Activated T-helper 2 cell treated with anti-CD3 and anti-CD28 coated beads, Interferon-gamma antibody, Interleukin-2, Interleukin-4, amounts not matched to agents 10 μg/mL and 5 μg/mL and 100 μg/mL, durations not matched to agents 14 hours and 24 hours and 36 hours (primary cell): ENCODE measurements around the gene NR6A1. TPM values are rescaled to one million over a fixed set of nuclear protein-coding genes. Genes with fewer than 3 reads are reported as not detected.
"Not testable (repeated sequence)": the region's sequence is repeated elsewhere in the genome, so short reads cannot be mapped to it uniquely, and the experiment has no call there.

ENCODE experiments used
- DNase-seq: peaks from one replicate; pipeline ENCODE4 v3.0.0; 2021; ENCODE audit warnings: low spot score
- H3K27ac Mint-ChIP-seq: one replicate; pipeline ENCODE4 v1.8.0; 2021; ENCODE audit warnings: mixed read lengths
- H3K27me3 Mint-ChIP-seq: one replicate; pipeline ENCODE4 v1.8.0; 2021; ENCODE audit warnings: low read depth, mixed read lengths
- H3K36me3 Mint-ChIP-seq: one replicate; pipeline ENCODE4 v1.8.0; 2021; ENCODE audit warnings: low read depth, mixed read lengths
- H3K4me1 Mint-ChIP-seq: one replicate; pipeline ENCODE4 v1.8.0; 2021; ENCODE audit warnings: low read depth, mixed read lengths
- H3K4me3 Mint-ChIP-seq: one replicate; pipeline ENCODE4 v1.8.0; 2021; ENCODE audit warnings: low read depth, mild to moderate bottlenecking, moderate library complexity, mixed read lengths
- H3K9me3 Mint-ChIP-seq: one replicate; pipeline ENCODE4 v1.8.0; 2021; ENCODE audit warnings: mixed read lengths
- intact Hi-C: fragments of 100-400 bp; cut with micrococcal nuclease; formaldehyde crosslinking; loops from one replicate; pipeline ENCODE4 v1.15.1; 2023
- total RNA-seq: library from RNA; stranded (reverse); gene quantifications from 2 replicates; pipeline ENCODE4 v1.2.3, GENCODE V29; 2022

The NR6A1 gene
- total RNA-seq, 1 donor from 2014 or later: 1.5 TPM

GRCh38 chr9:124779368-124780059, 8.4 kb upstream of the NR6A1 start:
- no peaks in the 10 kb centered on the region for H3K36me3 Mint-ChIP-seq
- intact Hi-C loops: loop anchor here (10.0 kb wide), 1 partner anchor 465 kb away; the partner anchor contains the start of gene HSPA5
- peaks cover 8% of the 10 kb centered on the region for H3K4me1 Mint-ChIP-seq
- no peak overlapping the region for H3K4me3 Mint-ChIP-seq
- H3K9me3 Mint-ChIP-seq: no peaks in the 10 kb centered on the region
- H3K27ac Mint-ChIP-seq: no peak overlapping the region
- peaks cover 27% of the 10 kb centered on the region for H3K27me3 Mint-ChIP-seq
- peak; percentile 6 for DNase-seq

GRCh38 chr9:124778575-124779367, 7.7 kb upstream of the NR6A1 start:
- DNase-seq: peak; percentile 4
- Mint-ChIP-seq H3K4me1 (peaks cover 14% of the 10 kb centered on the region), H3K36me3 (no peaks in the 10 kb centered on the region), H3K4me3 (no peak overlapping the region), H3K9me3 (no peaks in the 10 kb centered on the region), H3K27ac (no peak overlapping the region), H3K27me3 (peaks cover 28% of the 10 kb centered on the region)
- intact Hi-C loops: loop anchor here (10.0 kb wide), 1 partner anchor 466 kb away; the partner anchor contains the start of gene HSPA5

GRCh38 chr9:124776954-124777648, 6.0 kb upstream of the NR6A1 start, which contains the start of gene OLFML2A:
OLFML2A (plus strand) TSS chr9:124777133; CDS start chr9:124777271, 138 bp downstream.
- H3K36me3 Mint-ChIP-seq: no peaks in the 10 kb centered on the region
- H3K27me3 Mint-ChIP-seq: peaks cover 36% of the 10 kb centered on the region
- H3K9me3 Mint-ChIP-seq: no peaks in the 10 kb centered on the region
- H3K4me1 Mint-ChIP-seq: peaks cover 23% of the 10 kb centered on the region
- H3K27ac Mint-ChIP-seq: no peak within 1 kb of the TSS
- no peak for DNase-seq
- intact Hi-C loops: loop anchor here (10.0 kb wide), 1 partner anchor 468 kb away; the partner anchor contains the start of gene HSPA5
- H3K4me3 Mint-ChIP-seq: peak within 1 kb of the TSS; percentile 72

GRCh38 chr9:124776618-124776953, 5.5 kb upstream of the NR6A1 start:
- Mint-ChIP-seq H3K27me3 (peaks cover 36% of the 10 kb centered on the region), H3K27ac (no peak overlapping the region), H3K4me1 (peaks cover 24% of the 10 kb centered on the region), H3K36me3 (no peaks in the 10 kb centered on the region), H3K4me3 (peak overlapping the region; percentile 72), H3K9me3 (no peaks in the 10 kb centered on the region)
- DNase-seq: no peak
- intact Hi-C loops: loop anchor here (10.0 kb wide), 1 partner anchor 468 kb away; the partner anchor contains the start of gene HSPA5

- intact Hi-C loops: loop anchor here (1.0 to 10.0 kb wide), 5 partner anchors 79 to 470 kb away; partner anchors contain the start of genes HSPA5, SCAI and WDR38
- H3K27ac Mint-ChIP-seq: no peak overlapping the region
- H3K27me3 Mint-ChIP-seq: peaks cover 46% of the 10 kb centered on the region
- no peaks in the 10 kb centered on the region for H3K36me3 Mint-ChIP-seq
- H3K4me1 Mint-ChIP-seq: peaks cover 33% of the 10 kb centered on the region
- H3K4me3 Mint-ChIP-seq: no peak overlapping the region
- no peaks in the 10 kb centered on the region for H3K9me3 Mint-ChIP-seq
- DNase-seq: peak; percentile 72
Measured at GRCh38 chr9:124774129-124774978, 3.2 kb upstream of the NR6A1 start.

- Mint-ChIP-seq H3K27me3 (peaks cover 47% of the 10 kb centered on the region), H3K27ac (no peak overlapping the region), H3K4me1 (peaks cover 36% of the 10 kb centered on the region), H3K9me3 (no peaks in the 10 kb centered on the region), H3K4me3 (peak overlapping the region; percentile 27), H3K36me3 (no peaks in the 10 kb centered on the region)
- intact Hi-C loops: loop anchor here (1.0 to 10.0 kb wide), 6 partner anchors 80 to 601 kb away; partner anchors contain the start of genes HSPA5, SCAI and WDR38
- no peak for DNase-seq
Measured at GRCh38 chr9:124773473-124774128, 2.5 kb upstream of the NR6A1 start.

- Mint-ChIP-seq H3K4me1 (peaks cover 36% of the 10 kb centered on the region), H3K4me3 (peak overlapping the region; percentile 82), H3K27me3 (peaks cover 50% of the 10 kb centered on the region)
- H3K36me3 Mint-ChIP-seq, H3K9me3 Mint-ChIP-seq, DNase-seq, H3K27ac Mint-ChIP-seq: not testable (repeated sequence)
- intact Hi-C loops: loop anchor here (1.0 to 10.0 kb wide), 3 partner anchors 116 to 601 kb away; partner anchors contain the start of gene HSPA5
Measured at GRCh38 chr9:124772877-124773276, 1.8 kb upstream of the NR6A1 start.

- DNase-seq: peak; percentile 28
- intact Hi-C loops: loop anchor here (5.0 to 10.0 kb wide), 2 partner anchors 115 to 473 kb away; partner anchors contain the start of gene HSPA5
- H3K4me3 Mint-ChIP-seq: peak overlapping the region; percentile 82
- H3K27me3 Mint-ChIP-seq: peaks cover 54% of the 10 kb centered on the region
- H3K27ac Mint-ChIP-seq: peak overlapping the region; percentile 76
- no peaks in the 10 kb centered on the region for H3K9me3 Mint-ChIP-seq
- H3K4me1 Mint-ChIP-seq: peaks cover 36% of the 10 kb centered on the region
- H3K36me3 Mint-ChIP-seq: no peaks in the 10 kb centered on the region
Measured at GRCh38 chr9:124771867-124772679, 962 bp upstream of the NR6A1 start.

- Mint-ChIP-seq H3K27me3 (peaks cover 54% of the 10 kb centered on the region), H3K27ac (peak overlapping the region; percentile 69), H3K4me1 (peaks cover 30% of the 10 kb centered on the region), H3K36me3 (no peaks in the 10 kb centered on the region), H3K4me3 (peak overlapping the region; percentile 87), H3K9me3 (no peaks in the 10 kb centered on the region)
- intact Hi-C loops: loop anchor here (5.0 to 10.0 kb wide), 2 partner anchors 113 to 474 kb away; partner anchors contain the start of gene HSPA5
- DNase-seq: no peak
Measured at GRCh38 chr9:124770359-124771020, 621 bp downstream of the NR6A1 start.

GRCh38 chr9:124769549-124770358, 1.4 kb downstream of the NR6A1 start:
- Mint-ChIP-seq H3K27me3 (peaks cover 56% of the 10 kb centered on the region), H3K4me1 (peaks cover 30% of the 10 kb centered on the region), H3K9me3 (no peaks in the 10 kb centered on the region), H3K4me3 (peak overlapping the region; percentile 87), H3K36me3 (no peaks in the 10 kb centered on the region), H3K27ac (peak overlapping the region; percentile 69)
- intact Hi-C loops: loop anchor here (5.0 to 10.0 kb wide), 2 partner anchors 112 to 475 kb away; partner anchors contain the start of gene HSPA5
- DNase-seq: no peak
